HEK293T (cell line): ENCODE measurements around the gene ZNF615.

Experiments
- BHLHE40 ChIP-seq: fragments of 450-650 bp; IDR thresholded peaks from 2 replicates; pipeline ENCODE4 v1.6.1; 2016; ENCODE audit warnings: mild to moderate bottlenecking, moderate library complexity, borderline replicate concordance
- CTBP1 ChIP-seq: fragments of 450-650 bp; IDR thresholded peaks from 2 replicates; pipeline ENCODE4 v1.6.1; 2016; ENCODE audit warnings: borderline replicate concordance
- FOXA1 ChIP-seq: fragments of 450-650 bp; IDR thresholded peaks from 2 replicates; pipeline ENCODE4 v1.6.1; 2016; ENCODE audit warnings: mild to moderate bottlenecking
- FOXK2 ChIP-seq: fragments of 450-650 bp; IDR thresholded peaks from 2 replicates; pipeline ENCODE4 v1.6.1; 2016; ENCODE audit warnings: mild to moderate bottlenecking
- FOXM1 ChIP-seq: fragments of 450-650 bp; IDR thresholded peaks from 2 replicates; pipeline ENCODE4 v1.6.1; 2017; ENCODE audit warnings: mild to moderate bottlenecking, borderline replicate concordance
- L3MBTL2 ChIP-seq: fragments of 450-650 bp; conservative IDR thresholded peaks from 2 replicates; pipeline ENCODE4 v1.6.1; 2016; ENCODE audit warnings: mild to moderate bottlenecking
- LEF1 ChIP-seq: fragments of 450-650 bp; IDR thresholded peaks from 2 replicates; pipeline ENCODE4 v1.6.1; 2017; ENCODE audit warnings: mild to moderate bottlenecking, borderline replicate concordance
- NFRKB ChIP-seq: fragments of 450-650 bp; IDR thresholded peaks from 2 replicates; pipeline ENCODE4 v1.6.1; 2016; ENCODE audit warnings: mild to moderate bottlenecking, moderate library complexity
- PKNOX1 ChIP-seq: fragments of 450-650 bp; IDR thresholded peaks from 2 replicates; pipeline ENCODE4 v1.6.1; 2016
- SP1 ChIP-seq: fragments of 450-650 bp; IDR thresholded peaks from 2 replicates; pipeline ENCODE4 v1.6.1; 2017
- SUZ12 ChIP-seq: fragments of 450-650 bp; IDR thresholded peaks from 2 replicates; pipeline ENCODE4 v1.6.1; 2016; ENCODE audit warnings: mild to moderate bottlenecking
- ZNF384 ChIP-seq: fragments of 450-650 bp; IDR thresholded peaks from 2 replicates; pipeline ENCODE4 v1.6.1; 2016

DNA sequence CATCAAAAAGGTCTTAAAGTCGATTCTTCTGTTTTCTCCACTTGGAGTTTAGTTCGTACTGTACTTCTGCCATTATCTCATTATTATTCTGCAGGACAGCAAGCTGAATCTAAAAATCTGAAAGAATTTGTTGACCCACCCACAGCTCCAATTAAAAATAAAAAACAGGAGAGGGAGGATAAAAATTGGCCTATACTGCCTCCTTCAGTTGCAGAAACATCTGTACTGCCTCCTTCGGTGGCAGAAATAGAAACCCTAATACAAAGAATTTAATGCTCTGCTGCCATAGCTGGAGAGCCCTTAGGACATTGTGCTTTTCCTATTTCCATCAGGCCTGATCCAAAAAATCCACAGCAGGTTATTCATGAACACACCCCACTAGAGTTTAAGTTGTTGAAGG is 31.2 kb downstream of the ZNF615 start:
- no peak for TF ChIP-seq FOXM1
- TF ChIP-seq PKNOX1: no peak
- no peak for TF ChIP-seq SUZ12
- no peak for TF ChIP-seq LEF1
- TF ChIP-seq BHLHE40: no peak
- TF ChIP-seq FOXA1: no peak
- no peak for TF ChIP-seq ZNF384
- no peak for TF ChIP-seq FOXK2
- no peak for TF ChIP-seq L3MBTL2
- TF ChIP-seq SP1: no peak
- TF ChIP-seq NFRKB: no peak
- TF ChIP-seq CTBP1: no peak
